ENCODE measurements around the gene PHLPP2. TPM values are rescaled to one million over a fixed set of nuclear protein-coding genes. Genes with fewer than 3 reads are reported as not detected.
"Not testable (repeated sequence)": the region's sequence is repeated elsewhere in the genome, so short reads cannot be mapped to it uniquely, and the experiment has no call there.

PHLPP2 gene
- polyA plus RNA-seq, 2 donors: 0.51 to 0.59 TPM

DNA sequence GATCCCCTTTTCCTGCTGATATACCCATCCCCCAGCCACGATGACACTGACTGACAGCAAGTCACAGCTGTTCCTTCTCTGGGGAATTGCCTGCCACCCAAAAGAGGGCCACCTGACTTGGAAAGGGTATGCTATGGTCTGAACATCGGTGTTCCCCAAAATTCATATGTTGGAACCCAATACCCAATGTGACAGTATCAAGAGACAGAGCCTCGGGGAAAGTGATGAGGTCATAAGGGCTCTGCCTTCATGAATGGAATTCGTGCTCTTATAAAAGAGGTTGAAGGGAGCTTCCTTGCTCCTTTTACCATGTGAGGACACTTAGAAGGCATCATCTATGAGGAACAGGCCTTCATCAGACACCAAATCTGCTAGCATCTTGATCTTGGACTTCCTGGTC is 106.1 kb downstream of the PHLPP2 start:
- Histone ChIP-seq H3K27me3 (ENCODE audit: control insufficient read depth in 1 of 2, insufficient read depth in 2 of 2, low read length in 2 of 2) (no peaks in the 10 kb centered on the region), H3K4me1 (ENCODE audit: control insufficient read depth in 2 of 2, insufficient read depth in 2 of 2, low read length in 1 of 2) (no peaks in the 10 kb centered on the region), H3K36me3 (ENCODE audit: control insufficient read depth in 2 of 2, insufficient read depth in 2 of 2, low read length in 1 of 2) (no peaks in the 10 kb centered on the region), H3K27ac (ENCODE audit: low read depth in 2 of 2, low read length in 1 of 2) (no peak overlapping the region), H3K9me3 (ENCODE audit: control insufficient read depth in 2 of 2, insufficient read depth in 1 of 2, low read depth in 1 of 2, low read length in 1 of 2) (no peaks in the 10 kb centered on the region), H3K4me3 (ENCODE audit: low read depth in 1 of 2, low read length in 2 of 2) (no peak overlapping the region)
- 75 to 81% methylated on average over 4 of the region's 4 CpGs for WGBS, 2 donors

DNA sequence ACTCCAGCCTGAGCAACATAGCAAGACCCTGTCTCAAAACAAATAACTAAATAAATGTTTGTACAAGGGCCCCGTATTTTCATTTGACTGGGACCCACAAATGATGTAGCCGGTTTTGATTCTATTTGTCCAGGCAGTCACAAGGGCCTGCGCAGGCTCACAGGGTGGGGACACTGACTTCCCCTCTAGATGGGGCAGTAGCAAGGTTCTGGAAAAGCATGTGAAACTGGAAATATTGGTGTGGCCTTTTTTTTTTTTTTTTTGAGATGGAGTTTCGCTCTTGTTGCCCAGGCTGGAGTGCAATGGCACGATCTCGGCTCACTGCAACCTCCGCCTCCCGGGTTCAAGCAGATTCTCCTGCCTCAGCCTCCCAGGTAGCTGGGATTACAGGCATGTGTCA is 109.5 kb downstream of the PHLPP2 start:
- WGBS, 2 donors: 80 to 90% methylated on average over 8 of the region's 8 CpGs
- not testable (repeated sequence) for H3K27me3 ChIP-seq (ENCODE audit: control insufficient read depth in 1 of 2, insufficient read depth in 2 of 2, low read length in 2 of 2); H3K36me3 ChIP-seq (ENCODE audit: control insufficient read depth in 2 of 2, insufficient read depth in 2 of 2, low read length in 1 of 2); H3K27ac ChIP-seq (ENCODE audit: low read depth in 2 of 2, low read length in 1 of 2); H3K4me3 ChIP-seq (ENCODE audit: low read depth in 1 of 2, low read length in 2 of 2); H3K9me3 ChIP-seq (ENCODE audit: control insufficient read depth in 2 of 2, insufficient read depth in 1 of 2, low read depth in 1 of 2, low read length in 1 of 2); H3K4me1 ChIP-seq (ENCODE audit: control insufficient read depth in 2 of 2, insufficient read depth in 2 of 2, low read length in 1 of 2)

DNA sequence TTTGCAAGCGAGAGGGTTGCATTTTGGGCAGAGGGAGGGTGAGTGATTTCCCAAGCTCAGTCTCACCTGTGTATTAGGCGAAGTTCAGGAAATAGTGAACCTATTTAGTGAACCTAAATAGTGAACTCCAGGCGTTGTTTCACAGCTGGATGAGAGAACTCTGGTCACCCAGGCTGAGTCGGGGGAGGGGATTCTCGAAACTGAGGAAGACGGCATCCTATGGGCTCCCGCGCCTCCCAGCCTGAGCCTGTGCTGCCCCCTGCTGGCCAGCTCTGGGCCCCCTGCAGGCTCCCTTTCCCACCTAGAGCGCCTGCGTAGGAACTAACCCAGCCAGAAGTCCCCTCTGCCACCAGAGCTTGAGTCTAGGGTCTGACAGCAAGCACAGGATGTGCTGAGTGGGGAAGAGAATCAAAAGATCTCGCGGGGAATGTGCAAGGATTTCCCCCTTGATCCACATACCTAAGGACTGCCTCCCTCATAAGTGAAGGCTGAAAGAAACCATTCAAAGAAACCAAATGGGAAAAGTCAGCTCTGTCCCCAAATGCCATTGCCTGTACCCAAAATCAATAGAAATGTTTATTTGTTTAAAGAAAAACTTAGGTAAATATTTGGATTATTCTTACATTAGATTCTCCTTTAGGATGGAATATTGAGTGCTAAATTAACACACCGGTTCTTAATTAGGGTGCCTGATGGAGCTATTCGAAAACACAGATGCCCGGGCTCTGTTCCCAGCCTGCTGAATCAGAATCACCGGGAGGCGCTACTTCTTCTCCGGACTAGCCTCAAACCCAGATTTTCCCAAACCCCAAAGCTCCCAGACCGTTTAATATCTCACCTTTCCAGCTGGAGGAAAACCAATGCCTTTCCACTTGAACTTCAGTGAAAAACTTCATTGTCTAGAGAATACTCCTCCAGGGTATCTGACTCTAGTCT is 113.3 kb downstream of the PHLPP2 start:
- H3K27me3 ChIP-seq (ENCODE audit: control insufficient read depth in 1 of 2, insufficient read depth in 2 of 2, low read length in 2 of 2): no peaks in the 10 kb centered on the region
- H3K4me1 ChIP-seq (ENCODE audit: control insufficient read depth in 2 of 2, insufficient read depth in 2 of 2, low read length in 1 of 2): no peaks in the 10 kb centered on the region
- WGBS, 2 donors: 15 to 16% methylated on average over 19 of the region's 19 CpGs
- H3K4me3 ChIP-seq (ENCODE audit: low read depth in 1 of 2, low read length in 2 of 2): no peak overlapping the region
- no peaks in the 10 kb centered on the region for H3K9me3 ChIP-seq (ENCODE audit: control insufficient read depth in 2 of 2, insufficient read depth in 1 of 2, low read depth in 1 of 2, low read length in 1 of 2)
- H3K36me3 ChIP-seq (ENCODE audit: control insufficient read depth in 2 of 2, insufficient read depth in 2 of 2, low read length in 1 of 2): no peaks in the 10 kb centered on the region
- no peak overlapping the region for H3K27ac ChIP-seq (ENCODE audit: low read depth in 2 of 2, low read length in 1 of 2)

DNA sequence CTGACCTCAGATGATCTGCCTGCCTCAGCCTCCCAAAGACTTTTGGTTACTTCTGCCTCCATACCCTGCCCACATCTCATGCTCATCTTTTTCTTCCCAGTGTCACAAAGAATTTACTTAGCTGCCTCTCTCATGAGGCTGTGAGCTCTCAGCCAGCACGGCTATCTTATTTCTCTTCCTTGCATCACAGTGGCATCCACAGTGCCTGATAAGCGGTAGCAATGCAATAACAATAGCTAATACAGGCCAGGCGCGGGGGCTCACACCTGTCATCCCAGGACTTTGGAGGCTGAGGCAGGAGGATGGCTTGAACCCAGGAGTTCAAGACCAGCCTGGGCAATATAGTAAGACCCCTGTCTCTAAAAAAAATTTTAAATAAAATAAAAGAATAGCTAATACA is 114.1 kb downstream of the PHLPP2 start:
- H3K27ac ChIP-seq (ENCODE audit: low read depth in 2 of 2, low read length in 1 of 2): no peak overlapping the region
- no peaks in the 10 kb centered on the region for H3K36me3 ChIP-seq (ENCODE audit: control insufficient read depth in 2 of 2, insufficient read depth in 2 of 2, low read length in 1 of 2)
- no peaks in the 10 kb centered on the region for H3K27me3 ChIP-seq (ENCODE audit: control insufficient read depth in 1 of 2, insufficient read depth in 2 of 2, low read length in 2 of 2)
- H3K4me3 ChIP-seq (ENCODE audit: low read depth in 1 of 2, low read length in 2 of 2): no peak overlapping the region
- 82 to 84% methylated on average over 4 of the region's 4 CpGs for WGBS, 2 donors
- no peaks in the 10 kb centered on the region for H3K9me3 ChIP-seq (ENCODE audit: control insufficient read depth in 2 of 2, insufficient read depth in 1 of 2, low read depth in 1 of 2, low read length in 1 of 2)
- H3K4me1 ChIP-seq (ENCODE audit: control insufficient read depth in 2 of 2, insufficient read depth in 2 of 2, low read length in 1 of 2): no peaks in the 10 kb centered on the region

DNA sequence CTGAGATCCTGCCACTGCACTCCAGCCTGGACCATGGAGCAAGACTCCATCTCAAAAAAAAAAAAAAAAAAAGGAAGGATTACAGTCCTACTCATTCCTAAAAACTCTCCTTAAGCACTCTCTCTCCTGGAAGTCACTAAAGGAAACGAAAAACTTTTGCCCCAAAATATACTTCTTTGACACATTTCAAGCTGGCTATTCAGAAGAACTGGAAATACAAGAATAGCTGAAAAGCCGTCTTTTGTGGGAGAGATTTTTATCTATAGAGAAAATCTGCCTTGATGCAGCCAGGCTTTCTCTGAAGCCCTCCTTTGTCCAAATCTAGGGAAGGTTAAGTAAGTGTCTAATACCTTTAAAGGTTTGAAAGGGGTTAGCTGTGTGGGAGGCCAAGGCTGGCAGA is 115.4 kb downstream of the PHLPP2 start:
- H3K27me3 ChIP-seq (ENCODE audit: control insufficient read depth in 1 of 2, insufficient read depth in 2 of 2, low read length in 2 of 2): no peaks in the 10 kb centered on the region
- no peak overlapping the region for H3K27ac ChIP-seq (ENCODE audit: low read depth in 2 of 2, low read length in 1 of 2)
- 34 to 39% methylated on average over 2 of the region's 2 CpGs for WGBS, 2 donors

DNA sequence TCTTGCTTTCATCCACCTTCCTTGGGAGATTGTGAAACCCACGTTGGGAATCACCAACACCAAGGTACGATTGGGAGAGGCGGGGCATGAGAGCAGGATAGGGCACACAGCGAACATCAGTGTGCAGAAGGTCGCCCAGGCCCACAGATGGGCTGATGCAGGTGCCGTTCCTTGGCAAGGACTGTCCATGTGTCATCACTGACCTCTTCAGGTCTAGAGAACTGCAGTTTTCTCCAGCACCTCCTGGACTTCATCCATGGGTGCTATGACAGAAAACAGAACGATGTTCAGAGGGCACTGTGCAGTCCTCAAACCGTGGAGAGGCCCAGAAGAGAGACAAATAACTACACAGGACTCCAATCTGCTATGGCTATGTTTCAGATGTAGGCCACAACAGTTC is 123.7 kb downstream of the PHLPP2 start:
- 74 to 78% methylated on average over 8 of the region's 8 CpGs for WGBS, 2 donors
- Histone ChIP-seq H3K9me3 (ENCODE audit: control insufficient read depth in 2 of 2, insufficient read depth in 1 of 2, low read depth in 1 of 2, low read length in 1 of 2) (no peaks in the 10 kb centered on the region), H3K27ac (ENCODE audit: low read depth in 2 of 2, low read length in 1 of 2) (no peak overlapping the region)

More for the DNA sequence above, 115.4 kb downstream of the PHLPP2 start:
- no peaks in the 10 kb centered on the region for H3K36me3 ChIP-seq (ENCODE audit: control insufficient read depth in 2 of 2, insufficient read depth in 2 of 2, low read length in 1 of 2)
- no peak overlapping the region for H3K4me3 ChIP-seq (ENCODE audit: low read depth in 1 of 2, low read length in 2 of 2)
- H3K9me3 ChIP-seq (ENCODE audit: control insufficient read depth in 2 of 2, insufficient read depth in 1 of 2, low read depth in 1 of 2, low read length in 1 of 2): no peaks in the 10 kb centered on the region
- H3K4me1 ChIP-seq (ENCODE audit: control insufficient read depth in 2 of 2, insufficient read depth in 2 of 2, low read length in 1 of 2): no peaks in the 10 kb centered on the region

DNA sequence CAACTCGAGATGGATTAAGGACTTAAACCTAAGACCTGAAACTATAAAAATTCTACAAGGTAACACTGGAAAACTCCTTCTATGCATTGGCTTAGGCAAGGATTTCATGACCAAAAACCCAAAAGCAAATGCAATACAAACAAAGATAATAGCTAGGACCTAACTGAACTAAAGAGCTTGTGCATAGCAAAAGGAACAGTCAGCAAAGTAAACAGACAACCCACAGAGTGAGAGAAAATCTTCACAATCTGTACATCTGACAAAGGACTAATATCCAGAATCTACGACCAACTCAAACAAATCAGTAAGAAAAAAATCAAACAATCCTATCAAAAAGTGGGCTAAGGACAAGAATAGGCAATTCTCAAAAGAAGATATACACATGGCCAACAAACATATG is 126.1 kb downstream of the PHLPP2 start:
- H3K36me3 ChIP-seq (ENCODE audit: control insufficient read depth in 2 of 2, insufficient read depth in 2 of 2, low read length in 1 of 2); H3K27ac ChIP-seq (ENCODE audit: low read depth in 2 of 2, low read length in 1 of 2): not testable (repeated sequence)
- 39 to 40% methylated on average over 2 of the region's 2 CpGs for WGBS, 2 donors

More for the DNA sequence above, 123.7 kb downstream of the PHLPP2 start:
- Histone ChIP-seq H3K36me3 (ENCODE audit: control insufficient read depth in 2 of 2, insufficient read depth in 2 of 2, low read length in 1 of 2) (no peaks in the 10 kb centered on the region), H3K4me3 (ENCODE audit: low read depth in 1 of 2, low read length in 2 of 2) (no peak overlapping the region), H3K27me3 (ENCODE audit: control insufficient read depth in 1 of 2, insufficient read depth in 2 of 2, low read length in 2 of 2) (no peaks in the 10 kb centered on the region), H3K4me1 (ENCODE audit: control insufficient read depth in 2 of 2, insufficient read depth in 2 of 2, low read length in 1 of 2) (no peaks in the 10 kb centered on the region)

DNA sequence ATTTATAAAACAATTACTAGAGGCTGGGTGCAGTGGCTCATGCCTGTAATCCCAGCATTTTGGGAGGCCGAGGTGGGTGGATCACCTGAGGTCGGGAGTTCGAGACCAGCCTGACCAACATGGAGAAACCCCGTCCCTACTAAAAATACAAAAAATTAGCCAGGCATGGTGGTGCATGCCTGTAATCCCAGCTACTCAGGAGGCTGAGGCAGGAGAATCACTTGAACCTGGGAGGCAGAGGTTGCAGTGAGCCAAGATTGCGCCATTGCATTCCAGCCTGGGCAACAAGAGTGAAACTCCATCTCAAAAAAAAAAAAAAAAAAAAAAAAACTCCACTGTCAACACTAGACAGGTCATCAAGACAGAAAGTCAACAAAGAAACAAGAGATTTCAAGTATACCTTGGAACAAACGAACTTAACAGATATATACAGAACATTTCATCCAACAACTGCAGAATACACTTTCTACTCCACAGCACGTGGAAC is 129.1 kb downstream of the PHLPP2 start:
- WGBS, 2 donors: 76 to 83% methylated on average over 6 to 7 of the region's 7 CpGs
- H3K4me1 ChIP-seq (ENCODE audit: control insufficient read depth in 2 of 2, insufficient read depth in 2 of 2, low read length in 1 of 2); H3K9me3 ChIP-seq (ENCODE audit: control insufficient read depth in 2 of 2, insufficient read depth in 1 of 2, low read depth in 1 of 2, low read length in 1 of 2); H3K27me3 ChIP-seq (ENCODE audit: control insufficient read depth in 1 of 2, insufficient read depth in 2 of 2, low read length in 2 of 2); H3K4me3 ChIP-seq (ENCODE audit: low read depth in 1 of 2, low read length in 2 of 2); H3K36me3 ChIP-seq (ENCODE audit: control insufficient read depth in 2 of 2, insufficient read depth in 2 of 2, low read length in 1 of 2); H3K27ac ChIP-seq (ENCODE audit: low read depth in 2 of 2, low read length in 1 of 2): not testable (repeated sequence)

More for the DNA sequence above, 126.1 kb downstream of the PHLPP2 start:
- not testable (repeated sequence) for H3K4me3 ChIP-seq (ENCODE audit: low read depth in 1 of 2, low read length in 2 of 2); H3K9me3 ChIP-seq (ENCODE audit: control insufficient read depth in 2 of 2, insufficient read depth in 1 of 2, low read depth in 1 of 2, low read length in 1 of 2); H3K27me3 ChIP-seq (ENCODE audit: control insufficient read depth in 1 of 2, insufficient read depth in 2 of 2, low read length in 2 of 2); H3K4me1 ChIP-seq (ENCODE audit: control insufficient read depth in 2 of 2, insufficient read depth in 2 of 2, low read length in 1 of 2)
